Loucy (cell line): Measurements from ENCODE around the gene CLTA.

Experiments
- EZH2phosphoT487 ChIP-seq: fragments of 200-600 bp; IDR thresholded peaks from 2 replicates; pipeline ENCODE4 v1.6.1; 2018; ENCODE audit warnings: antibody characterized with exemption, mild to moderate bottlenecking, moderate library complexity, borderline replicate concordance
- TF ChIP-seq, protein P1 (sequence below): fragments of 200-600 bp; sonication (generic); conservative IDR thresholded peaks from 2 replicates; pipeline ENCODE4 v1.5.1; 2014; ENCODE audit warnings: mild to moderate bottlenecking, antibody characterized with exemption, low read length

- TF ChIP-seq, protein P1, sequence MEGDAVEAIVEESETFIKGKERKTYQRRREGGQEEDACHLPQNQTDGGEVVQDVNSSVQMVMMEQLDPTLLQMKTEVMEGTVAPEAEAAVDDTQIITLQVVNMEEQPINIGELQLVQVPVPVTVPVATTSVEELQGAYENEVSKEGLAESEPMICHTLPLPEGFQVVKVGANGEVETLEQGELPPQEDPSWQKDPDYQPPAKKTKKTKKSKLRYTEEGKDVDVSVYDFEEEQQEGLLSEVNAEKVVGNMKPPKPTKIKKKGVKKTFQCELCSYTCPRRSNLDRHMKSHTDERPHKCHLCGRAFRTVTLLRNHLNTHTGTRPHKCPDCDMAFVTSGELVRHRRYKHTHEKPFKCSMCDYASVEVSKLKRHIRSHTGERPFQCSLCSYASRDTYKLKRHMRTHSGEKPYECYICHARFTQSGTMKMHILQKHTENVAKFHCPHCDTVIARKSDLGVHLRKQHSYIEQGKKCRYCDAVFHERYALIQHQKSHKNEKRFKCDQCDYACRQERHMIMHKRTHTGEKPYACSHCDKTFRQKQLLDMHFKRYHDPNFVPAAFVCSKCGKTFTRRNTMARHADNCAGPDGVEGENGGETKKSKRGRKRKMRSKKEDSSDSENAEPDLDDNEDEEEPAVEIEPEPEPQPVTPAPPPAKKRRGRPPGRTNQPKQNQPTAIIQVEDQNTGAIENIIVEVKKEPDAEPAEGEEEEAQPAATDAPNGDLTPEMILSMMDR: 0 out of 2 replicates have a peak, but pooled peaks have one; percentile 27
- TF ChIP-seq EZH2phosphoT487: no peak
These were observed 14.3 kb downstream of the CLTA start for GRCh38 chr9:36204906-36205547.
